ENCODE data around the gene FOXF2.

Gene FOXF2

DNA sequence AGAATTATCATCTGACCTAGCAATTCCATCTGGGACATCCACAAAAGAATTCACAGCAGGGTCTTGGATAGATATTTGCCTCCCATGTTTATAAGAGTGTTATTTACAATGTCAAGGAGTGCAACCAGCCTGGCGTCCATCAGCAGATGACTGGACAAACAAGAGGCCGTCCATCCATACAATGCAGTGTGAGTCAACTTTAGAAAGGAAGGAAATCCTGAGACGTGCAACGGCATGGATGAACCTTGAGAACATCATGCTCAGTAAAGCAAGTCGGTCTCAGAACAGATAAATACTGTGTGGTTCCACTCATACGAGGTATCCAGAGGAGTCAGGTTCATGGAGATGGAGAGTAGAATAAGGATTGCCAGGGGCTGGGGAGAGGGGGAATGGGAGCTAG, 46.4 kb downstream of the FOXF2 start:
- Histone ChIP-seq H3K27me3 (ENCODE audit: insufficient read depth, low read length) (peaks cover 16% of the 10 kb centered on the region), H3K4me1 (ENCODE audit: control insufficient read depth, insufficient read depth, low read length, unreplicated experiment) (no peaks in the 10 kb centered on the region), H2AFZ (ENCODE audit: low read length, unreplicated experiment) (no peak overlapping the region), H3K36me3 (ENCODE audit: insufficient read depth, low read length) (no peaks in the 10 kb centered on the region), H3K79me2 (ENCODE audit: control insufficient read depth, insufficient read depth, low read length, unreplicated experiment) (no peaks in the 10 kb centered on the region), H3K4me3 (ENCODE audit: low read depth, low read length) (no peak overlapping the region), H3K27ac (ENCODE audit: low read depth, low read length) (no peak overlapping the region)

DNA sequence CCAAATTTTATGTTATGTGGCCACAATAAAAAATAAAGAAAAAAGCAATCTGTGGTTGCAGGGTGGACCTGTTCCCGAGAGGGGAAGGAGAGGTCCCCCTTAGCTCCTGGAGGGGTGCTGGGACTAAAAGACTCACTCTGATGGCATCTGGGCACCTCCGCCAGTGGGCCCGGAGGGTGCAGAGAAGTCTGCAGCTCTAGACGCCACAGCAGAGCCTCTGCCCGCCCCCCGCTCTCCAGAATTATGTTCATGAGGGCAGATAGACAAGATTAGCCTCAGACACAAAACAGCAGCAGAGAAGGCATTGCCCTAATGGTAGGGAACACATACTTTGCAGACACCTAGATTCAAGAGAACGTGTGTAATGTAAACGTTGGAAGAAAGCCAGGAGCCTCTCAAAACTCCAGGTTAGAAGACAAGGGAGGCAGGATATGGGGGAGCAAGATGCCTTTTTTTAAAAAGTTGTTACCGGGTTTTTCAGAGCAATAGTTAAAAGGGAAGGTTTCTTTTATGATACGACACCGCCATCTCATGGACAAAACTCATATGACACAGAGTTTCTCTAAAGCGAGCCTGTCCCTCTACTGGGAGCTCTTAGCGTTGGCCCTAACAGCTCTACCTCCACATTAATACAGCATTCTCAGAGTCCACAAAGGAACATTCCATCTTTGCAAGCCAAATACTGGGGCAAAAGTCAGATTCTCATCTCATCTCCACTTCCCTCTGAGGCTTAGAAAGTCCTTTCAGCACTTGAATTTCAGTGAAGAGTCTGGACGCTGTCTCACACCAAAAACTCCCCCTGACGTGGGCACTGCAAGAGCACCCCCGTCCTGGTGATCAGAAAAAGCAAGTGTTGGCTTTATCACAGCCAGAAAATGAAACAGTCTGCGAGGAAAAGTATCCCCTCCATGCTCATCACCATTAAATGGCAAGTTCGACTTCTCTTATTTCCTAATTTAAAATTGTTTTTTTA, 47.2 kb downstream of the FOXF2 start:
- H3K27ac ChIP-seq (ENCODE audit: low read depth, low read length): no peak overlapping the region
- H3K79me2 ChIP-seq (ENCODE audit: control insufficient read depth, insufficient read depth, low read length, unreplicated experiment): no peaks in the 10 kb centered on the region
- H3K27me3 ChIP-seq (ENCODE audit: insufficient read depth, low read length): peaks cover 16% of the 10 kb centered on the region
- no peak overlapping the region for H3K4me3 ChIP-seq (ENCODE audit: low read depth, low read length)
- H2AFZ ChIP-seq (ENCODE audit: low read length, unreplicated experiment): no peak overlapping the region
- no peaks in the 10 kb centered on the region for H3K36me3 ChIP-seq (ENCODE audit: insufficient read depth, low read length)
- H3K4me1 ChIP-seq (ENCODE audit: control insufficient read depth, insufficient read depth, low read length, unreplicated experiment): no peaks in the 10 kb centered on the region

DNA sequence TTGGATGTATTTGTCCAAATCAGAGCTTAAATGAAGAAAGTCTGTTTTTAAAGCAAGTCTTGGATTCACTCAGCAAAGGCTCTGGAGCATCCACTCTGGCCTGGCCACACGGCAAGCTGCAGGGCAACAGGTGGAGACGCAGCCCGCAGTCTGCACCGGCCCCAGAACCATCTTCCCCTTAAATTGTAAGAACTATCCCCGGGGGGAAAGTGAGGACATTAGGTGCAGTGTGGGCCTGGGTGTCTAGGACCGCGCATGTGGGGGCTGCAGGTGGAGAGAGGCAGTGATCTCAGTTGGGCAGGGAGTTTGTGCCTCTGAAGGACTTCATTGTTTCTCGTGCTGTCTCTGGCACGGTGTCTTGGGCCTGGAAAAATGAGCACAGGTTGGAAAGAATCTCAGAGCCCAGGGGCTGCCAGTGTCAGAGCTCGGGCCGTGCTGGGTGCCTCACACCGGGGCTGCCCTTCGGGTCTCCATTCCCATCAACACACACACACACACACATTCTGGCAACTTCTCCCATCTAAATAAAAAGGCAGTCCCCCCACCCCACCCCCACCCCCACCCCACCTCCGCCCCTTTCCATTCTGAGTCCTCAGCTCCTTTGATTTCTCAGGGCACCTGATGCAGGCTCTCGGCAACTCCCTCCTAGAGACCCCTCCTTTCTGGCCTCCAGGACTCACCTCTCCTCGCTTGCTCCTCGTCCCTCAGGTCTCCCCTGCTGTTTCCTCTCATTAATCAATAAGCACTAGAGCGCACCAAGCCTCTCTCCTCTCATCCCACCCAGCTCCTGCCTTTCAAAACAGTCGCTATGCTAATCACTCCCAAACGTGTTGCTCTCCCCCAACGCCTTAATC, 48.4 kb downstream of the FOXF2 start:
- Histone ChIP-seq H2AFZ (ENCODE audit: low read length, unreplicated experiment) (no peak overlapping the region), H3K4me3 (ENCODE audit: low read depth, low read length) (no peak overlapping the region), H3K79me2 (ENCODE audit: control insufficient read depth, insufficient read depth, low read length, unreplicated experiment) (no peaks in the 10 kb centered on the region), H3K27me3 (ENCODE audit: insufficient read depth, low read length) (peaks cover 16% of the 10 kb centered on the region), H3K4me1 (ENCODE audit: control insufficient read depth, insufficient read depth, low read length, unreplicated experiment) (no peaks in the 10 kb centered on the region), H3K36me3 (ENCODE audit: insufficient read depth, low read length) (no peaks in the 10 kb centered on the region), H3K27ac (ENCODE audit: low read depth, low read length) (no peak overlapping the region)

DNA sequence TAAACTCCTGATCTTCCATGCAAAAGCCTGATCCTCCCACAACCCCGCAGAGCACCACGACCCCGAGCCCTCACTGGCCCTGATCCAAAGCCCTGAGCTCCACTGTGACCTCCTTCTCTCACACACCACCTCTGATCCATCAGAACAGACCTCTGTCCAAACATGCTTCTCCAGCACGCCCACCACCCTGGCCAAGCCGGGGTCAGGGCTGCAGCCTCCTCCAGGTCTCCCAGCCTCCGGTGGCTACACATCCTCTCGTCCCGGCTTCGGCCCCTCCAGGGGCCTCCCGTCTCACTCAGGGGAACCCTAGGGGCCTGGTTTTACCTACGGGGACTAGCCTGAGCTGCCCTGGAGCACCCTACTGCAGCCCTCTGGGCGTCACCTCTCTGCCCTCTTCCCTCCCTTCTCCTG, 49.1 kb downstream of the FOXF2 start:
- H3K36me3 ChIP-seq (ENCODE audit: insufficient read depth, low read length): no peaks in the 10 kb centered on the region
- no peaks in the 10 kb centered on the region for H3K79me2 ChIP-seq (ENCODE audit: control insufficient read depth, insufficient read depth, low read length, unreplicated experiment)
- peaks cover 16% of the 10 kb centered on the region for H3K27me3 ChIP-seq (ENCODE audit: insufficient read depth, low read length)
- no peaks in the 10 kb centered on the region for H3K4me1 ChIP-seq (ENCODE audit: control insufficient read depth, insufficient read depth, low read length, unreplicated experiment)
- H2AFZ ChIP-seq (ENCODE audit: low read length, unreplicated experiment): no peak overlapping the region
- no peak overlapping the region for H3K27ac ChIP-seq (ENCODE audit: low read depth, low read length)
- no peak overlapping the region for H3K4me3 ChIP-seq (ENCODE audit: low read depth, low read length)

DNA sequence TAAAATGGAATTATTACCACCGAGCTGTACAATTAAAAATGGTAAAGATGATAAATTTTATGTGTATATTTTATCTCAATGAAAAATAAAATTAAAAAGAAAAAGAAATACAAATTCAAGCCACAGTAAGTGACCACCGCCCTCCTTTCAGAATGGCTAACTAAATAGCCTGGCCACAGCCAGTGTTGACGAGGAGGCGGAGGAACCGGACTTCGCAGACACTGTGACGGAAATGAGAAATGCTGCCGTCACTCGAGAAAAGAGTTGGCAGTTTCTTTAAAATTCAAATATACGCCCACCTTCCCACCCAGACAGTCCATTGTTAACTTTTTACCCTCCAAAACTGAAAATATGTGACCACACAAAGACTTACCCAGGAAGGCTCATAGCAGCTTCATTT, 50.0 kb downstream of the FOXF2 start:
- H2AFZ ChIP-seq (ENCODE audit: low read length, unreplicated experiment): no peak overlapping the region
- H3K27ac ChIP-seq (ENCODE audit: low read depth, low read length): no peak overlapping the region
- H3K27me3 ChIP-seq (ENCODE audit: insufficient read depth, low read length): peaks cover 16% of the 10 kb centered on the region
- H3K36me3 ChIP-seq (ENCODE audit: insufficient read depth, low read length): no peaks in the 10 kb centered on the region
- no peaks in the 10 kb centered on the region for H3K4me1 ChIP-seq (ENCODE audit: control insufficient read depth, insufficient read depth, low read length, unreplicated experiment)
- no peaks in the 10 kb centered on the region for H3K79me2 ChIP-seq (ENCODE audit: control insufficient read depth, insufficient read depth, low read length, unreplicated experiment)
- no peak overlapping the region for H3K4me3 ChIP-seq (ENCODE audit: low read depth, low read length)

DNA sequence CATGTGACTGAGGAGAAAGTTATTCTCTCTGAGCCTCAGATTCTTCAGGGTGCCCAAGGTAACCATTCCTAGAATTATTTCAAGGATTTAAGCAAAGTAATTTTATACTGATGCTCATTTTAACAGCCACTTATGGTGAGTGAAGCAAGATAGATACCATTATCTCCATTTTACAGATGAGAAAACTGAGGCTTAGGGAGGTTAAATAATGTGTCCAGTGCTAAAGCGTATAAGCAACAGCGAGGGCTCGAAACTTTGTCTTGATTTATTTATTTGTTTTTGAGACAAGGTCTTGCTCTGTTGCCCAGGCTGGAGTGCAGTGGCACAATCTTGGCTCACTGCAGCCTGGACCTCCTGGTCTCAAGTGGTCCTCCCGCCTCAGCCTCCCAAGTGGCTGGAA, 53.6 kb downstream of the FOXF2 start:
- no peak overlapping the region for H3K27ac ChIP-seq (ENCODE audit: low read depth, low read length)
- H3K4me1 ChIP-seq (ENCODE audit: control insufficient read depth, insufficient read depth, low read length, unreplicated experiment): no peaks in the 10 kb centered on the region
- no peaks in the 10 kb centered on the region for H3K79me2 ChIP-seq (ENCODE audit: control insufficient read depth, insufficient read depth, low read length, unreplicated experiment)
- H3K27me3 ChIP-seq (ENCODE audit: insufficient read depth, low read length): no peaks in the 10 kb centered on the region
- H3K4me3 ChIP-seq (ENCODE audit: low read depth, low read length): no peak overlapping the region
- no peaks in the 10 kb centered on the region for H3K36me3 ChIP-seq (ENCODE audit: insufficient read depth, low read length)
- H2AFZ ChIP-seq (ENCODE audit: low read length, unreplicated experiment): no peak overlapping the region
